GM23338 (cell line): ENCODE data around the gene CLDN16. TPM values are rescaled to one million over a fixed set of nuclear protein-coding genes. Genes with fewer than 3 reads are reported as not detected.

Experiments
- ATAC-seq: fragments of 200-7000 bp; cut with Tn5 transposase; 3 replicates; pipeline ENCODE4 v1.9.1; 2020
- DNase-seq: peaks from one replicate; pipeline ENCODE4 v3.0.0-alpha.2; 2015; ENCODE audit warnings: low spot score
- H2AFZ ChIP-seq: fragments of 200-600 bp; sonication (generic); 2 replicates; pipeline ENCODE4 v1.8.0; 2016; ENCODE audit warnings: antibody characterized with exemption, mild to moderate bottlenecking, moderate library complexity
- H3F3A ChIP-seq: fragments of 200-600 bp; sonication (generic); replicated peaks from 2 replicates; pipeline ENCODE4 v1.8.0; 2017; ENCODE audit warnings: antibody characterized with exemption, mixed run types, low read depth
- H3K27ac ChIP-seq: fragments of 200-600 bp; sonication (generic); 2 replicates; pipeline ENCODE4 v1.6.1; 2016; ENCODE audit warnings: low read depth
- H3K27me3 ChIP-seq: fragments of 200-600 bp; sonication (generic); 2 replicates; pipeline ENCODE4 v1.8.0; 2016; ENCODE audit warnings: mild to moderate bottlenecking, mixed run types, moderate library complexity; ENCODE audit not compliant: insufficient read depth
- H3K36me3 ChIP-seq: fragments of 200-600 bp; sonication (generic); 2 replicates; pipeline ENCODE4 v1.8.0; 2016; ENCODE audit warnings: mild to moderate bottlenecking; ENCODE audit not compliant: insufficient read depth
- H3K4me1 ChIP-seq: fragments of 200-600 bp; sonication (generic); 2 replicates; pipeline ENCODE4 v1.8.0; 2016; ENCODE audit warnings: mild to moderate bottlenecking, moderate library complexity; ENCODE audit not compliant: insufficient read depth
- H3K4me2 ChIP-seq: fragments of 200-600 bp; sonication (generic); 2 replicates; pipeline ENCODE4 v1.7.1; 2017; ENCODE audit warnings: mixed run types
- H3K4me3 ChIP-seq: fragments of 200-600 bp; sonication (generic); 2 replicates; pipeline ENCODE4 v1.6.1; 2016; ENCODE audit warnings: mixed run types
- H3K79me2 ChIP-seq: fragments of 200-600 bp; sonication (generic); replicated peaks from 2 replicates; pipeline ENCODE4 v1.8.0; 2017; ENCODE audit warnings: mild to moderate bottlenecking; ENCODE audit not compliant: insufficient read depth
- H3K9me2 ChIP-seq: fragments of 200-600 bp; sonication (generic); 2 replicates; pipeline ENCODE4 v1.8.0; 2017; ENCODE audit not compliant: insufficient read depth
- H4K20me1 ChIP-seq: fragments of 200-600 bp; sonication (generic); replicated peaks from 2 replicates; pipeline ENCODE4 v1.8.0; 2017; ENCODE audit warnings: mild to moderate bottlenecking; ENCODE audit not compliant: insufficient read depth
- H3K27ac Mint-ChIP-seq: 2 replicates; pipeline ENCODE4 v1.8.0; 2020; ENCODE audit warnings: inconsistent platforms, mild to moderate bottlenecking, moderate library complexity, mixed read lengths
- H3K27me3 Mint-ChIP-seq: 3 replicates; pipeline ENCODE4 v1.8.0; 2022; ENCODE audit warnings: low read depth, mild to moderate bottlenecking, moderate library complexity, mixed read lengths, inconsistent platforms; ENCODE audit not compliant: insufficient read depth, poor library complexity
- H3K36me3 Mint-ChIP-seq: 3 replicates; pipeline ENCODE4 v1.8.0; 2021; ENCODE audit warnings: low read depth, mild to moderate bottlenecking, inconsistent platforms, moderate library complexity, mixed read lengths
- H3K4me1 Mint-ChIP-seq: 3 replicates; pipeline ENCODE4 v1.8.0; 2020; ENCODE audit warnings: mild to moderate bottlenecking, inconsistent platforms, mixed read lengths
- H3K4me3 Mint-ChIP-seq: 3 replicates; pipeline ENCODE4 v1.8.0; 2021; ENCODE audit warnings: moderate library complexity, mild to moderate bottlenecking, inconsistent platforms, mixed read lengths
- H3K9me3 Mint-ChIP-seq: 3 replicates; pipeline ENCODE4 v1.8.0; 2020; ENCODE audit warnings: moderate library complexity, mild to moderate bottlenecking, inconsistent platforms, mixed read lengths
- CREB1 ChIP-seq: fragments of 250-450 bp; sonication (Bioruptor Pico); IDR thresholded peaks from 2 replicates; pipeline ENCODE4 v1.5.0; 2020; ENCODE audit warnings: low read depth, mild to moderate bottlenecking, moderate library complexity
- CTCF ChIP-seq, 2 experiments: fragments of 200-600 bp in 1 of 2; sonication (generic) in 1 of 2; conservative IDR thresholded peaks; 2 replicates each; pipeline versions ENCODE4 v1.5.1 to v1.6.1; 2016 to 2017; ENCODE audit warnings: antibody characterized with exemption in 2 of 2, low read depth in 2 of 2, mild to moderate bottlenecking in 2 of 2, moderate library complexity in 1 of 2
- ETS1 ChIP-seq: IDR thresholded peaks from 2 replicates; pipeline ENCODE4 v1.6.1; 2016; ENCODE audit warnings: antibody characterized with exemption
- EZH2 ChIP-seq: fragments of 200-600 bp; sonication (generic); IDR thresholded peaks from one replicate; pipeline ENCODE4 v1.8.0; 2017; ENCODE audit warnings: antibody characterized with exemption, mild to moderate bottlenecking, low read depth; ENCODE audit not compliant: unreplicated experiment
- EZH2phosphoT487 ChIP-seq: fragments of 200-600 bp; sonication (generic); IDR thresholded peaks from one replicate; pipeline ENCODE4 v1.8.1; 2018; ENCODE audit warnings: antibody characterized with exemption; ENCODE audit not compliant: unreplicated experiment
- NANOG ChIP-seq: IDR thresholded peaks from 2 replicates; pipeline ENCODE4 v1.6.1; 2016; ENCODE audit warnings: antibody characterized with exemption, borderline replicate concordance
- POLR2AphosphoS5 ChIP-seq: IDR thresholded peaks from 2 replicates; pipeline ENCODE4 v1.6.1; 2016; ENCODE audit warnings: antibody characterized with exemption, low read depth
- REST ChIP-seq: IDR thresholded peaks from one replicate; pipeline ENCODE4 v1.6.1; 2018; ENCODE audit warnings: antibody characterized with exemption; ENCODE audit not compliant: unreplicated experiment
- STAT1 ChIP-seq: IDR thresholded peaks from one replicate; pipeline ENCODE4 v1.6.1; 2016; ENCODE audit warnings: antibody characterized with exemption; ENCODE audit not compliant: unreplicated experiment
- ZNF331 ChIP-seq: fragments of 250-450 bp; sonication (Bioruptor Pico); IDR thresholded peaks from 2 replicates; pipeline ENCODE4 v1.5.0; 2020; ENCODE audit warnings: low read depth, mild to moderate bottlenecking, moderate library complexity
- ZNF462 ChIP-seq: fragments of 250-450 bp; sonication (Bioruptor Pico); IDR thresholded peaks from 2 replicates; pipeline ENCODE4 v1.5.0; 2020; ENCODE audit warnings: mild to moderate bottlenecking, moderate library complexity
- polyA plus RNA-seq: library from polyadenylated mRNA; unstranded; fragments of >200 nt; fragmentation: Nextera tagmentation; extraction: Ambion mirVana; gene quantifications from 2 replicates; pipeline ENCODE4 v1.2.1, GENCODE V29; 2016
- total RNA-seq: library from RNA; depleted of rRNA; stranded (reverse); fragments of >200 nt; shearing (Covaris generic); gene quantifications from 2 replicates; pipeline ENCODE4 v1.2.3, GENCODE V29; 2014

Gene CLDN16
- total and polyA plus RNA-seq, 2 experiments from 2014 or later, result 0.06 TPM; not detected in 1

GRCh38 chr3:190446573-190447279 is 58.8 kb downstream of the CLDN16 start:
- Histone ChIP-seq H2AFZ (no peak overlapping the region), H3K4me3 (no peak overlapping the region), H3K36me3 (no peaks in the 10 kb centered on the region), H3K79me2 (no peaks in the 10 kb centered on the region), H3K27me3 (no peaks in the 10 kb centered on the region), H3K4me2 (no peak overlapping the region), H3F3A (no peaks in the 10 kb centered on the region), H3K27ac (no peak overlapping the region), H4K20me1 (no peaks in the 10 kb centered on the region), H3K4me1 (peaks cover 3% of the 10 kb centered on the region; the same call in 1 of the 2 replicates), H3K9me2 (no peaks in the 10 kb centered on the region)
- no peak overlapping the region for H3K4me3 Mint-ChIP-seq
- TF ChIP-seq EZH2phosphoT487, result no peak
- no peak for TF ChIP-seq CTCF (conservative IDR thresholded peaks at IDR 0.05; ENCODE audit: low read depth in 2 of 2)
- no peak for TF ChIP-seq POLR2AphosphoS5
- TF ChIP-seq NANOG, result no peak
- TF ChIP-seq CREB1 (CRISPR knock-in tag), result no peak
- TF ChIP-seq EZH2, result no peak
- TF ChIP-seq ZNF331 (CRISPR knock-in tag), result no peak
- TF ChIP-seq REST, result no peak
- TF ChIP-seq ZNF462 (CRISPR knock-in tag), result no peak
- no peak for TF ChIP-seq STAT1
- TF ChIP-seq ETS1, result no peak
- no peak for DNase-seq
- no peaks in the 10 kb centered on the region for H3K9me3 Mint-ChIP-seq
- H3K27me3 Mint-ChIP-seq, result no peaks in the 10 kb centered on the region
- no peak for ATAC-seq
- H3K4me1 Mint-ChIP-seq, result no peaks in the 10 kb centered on the region
- H3K36me3 Mint-ChIP-seq, result no peaks in the 10 kb centered on the region
- no peak overlapping the region for H3K27ac Mint-ChIP-seq
